Raji (cell line): ENCODE measurements around the gene GTPBP2.

ENCODE experiments used
- POLR2A ChIP-seq: IDR thresholded peaks from 2 replicates; pipeline ENCODE4 v1.6.1; 2011; ENCODE audit warnings: low read depth, low read length, control low read depth; ENCODE audit not compliant: insufficient read depth

The GTPBP2 gene, protein sequence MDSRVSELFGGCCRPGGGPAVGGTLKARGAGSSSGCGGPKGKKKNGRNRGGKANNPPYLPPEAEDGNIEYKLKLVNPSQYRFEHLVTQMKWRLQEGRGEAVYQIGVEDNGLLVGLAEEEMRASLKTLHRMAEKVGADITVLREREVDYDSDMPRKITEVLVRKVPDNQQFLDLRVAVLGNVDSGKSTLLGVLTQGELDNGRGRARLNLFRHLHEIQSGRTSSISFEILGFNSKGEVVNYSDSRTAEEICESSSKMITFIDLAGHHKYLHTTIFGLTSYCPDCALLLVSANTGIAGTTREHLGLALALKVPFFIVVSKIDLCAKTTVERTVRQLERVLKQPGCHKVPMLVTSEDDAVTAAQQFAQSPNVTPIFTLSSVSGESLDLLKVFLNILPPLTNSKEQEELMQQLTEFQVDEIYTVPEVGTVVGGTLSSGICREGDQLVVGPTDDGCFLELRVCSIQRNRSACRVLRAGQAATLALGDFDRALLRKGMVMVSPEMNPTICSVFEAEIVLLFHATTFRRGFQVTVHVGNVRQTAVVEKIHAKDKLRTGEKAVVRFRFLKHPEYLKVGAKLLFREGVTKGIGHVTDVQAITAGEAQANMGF

DNA sequence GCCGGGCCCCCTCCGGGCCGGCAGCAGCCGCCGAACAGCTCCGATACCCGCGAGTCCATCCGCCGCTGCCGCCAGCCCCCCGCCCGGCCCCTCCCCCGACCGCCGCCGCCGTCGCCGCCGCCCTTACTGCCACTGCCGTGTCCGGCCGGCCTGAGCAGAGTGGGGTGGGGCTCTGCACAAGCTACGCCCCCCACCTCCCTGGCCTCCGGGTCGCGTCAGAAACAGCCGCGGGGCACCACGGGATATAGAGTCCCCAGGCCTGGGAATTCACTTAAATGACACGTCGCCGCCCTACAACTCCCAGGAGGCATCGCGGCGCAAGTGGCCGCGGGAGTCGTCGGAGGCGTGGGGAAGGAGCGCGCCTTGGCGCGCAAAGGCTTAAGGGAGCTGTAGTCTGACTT, at the start of gene GTPBP2:
TSS of gene GTPBP2 (minus strand) at position 161 of the 401 bp plus-strand sequence. CDS start at position 59, 102 bp downstream.
- no peak for TF ChIP-seq POLR2A

DNA sequence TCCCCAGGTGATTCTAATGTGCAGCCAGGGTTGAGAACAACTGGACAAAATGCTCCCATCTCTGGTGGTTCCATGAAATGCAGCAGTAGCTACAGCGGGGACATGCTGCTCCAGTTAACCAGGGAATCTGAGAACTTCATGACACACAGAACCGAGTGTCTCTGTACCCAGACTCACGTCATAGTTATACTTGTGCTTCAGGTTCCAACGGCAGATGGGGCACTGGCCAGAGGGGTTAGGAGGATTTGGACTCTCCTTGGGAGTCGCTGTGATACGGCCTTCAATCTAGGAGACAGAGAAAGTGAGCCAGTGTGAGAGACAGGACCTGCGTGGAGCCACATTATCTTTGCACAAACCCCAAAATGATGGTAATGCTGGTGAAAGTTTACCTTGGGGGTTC, 49.3 kb upstream of the GTPBP2 start:
- no peak for TF ChIP-seq POLR2A

- no peak for TF ChIP-seq POLR2A
These were observed 48.7 kb upstream of the GTPBP2 start for GRCh38 chr6:43677759-43678158.

GRCh38 chr6:43676962-43677606, 48.0 kb upstream of the GTPBP2 start:
- no peak for TF ChIP-seq POLR2A

DNA sequence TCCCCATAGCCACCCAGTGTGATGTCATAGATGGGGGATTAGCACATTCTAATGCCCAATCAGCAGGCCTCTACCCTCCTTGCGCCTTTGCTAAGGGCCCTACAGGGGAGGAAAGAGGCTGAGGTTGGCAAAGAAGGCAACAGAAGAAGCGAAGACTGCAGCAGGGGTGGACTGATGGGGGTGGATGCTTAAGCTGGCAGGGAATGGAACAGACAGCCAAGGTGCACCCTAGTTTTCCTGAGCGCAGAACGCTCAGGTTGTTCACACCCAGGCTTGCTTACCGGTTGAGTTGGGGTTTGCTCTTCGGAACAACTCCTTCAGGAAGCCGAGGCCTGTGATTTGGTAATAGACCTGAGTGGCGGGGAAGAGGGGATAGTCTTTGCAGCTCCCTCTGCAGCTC, 45.9 kb upstream of the GTPBP2 start:
- TF ChIP-seq POLR2A = no peak

DNA sequence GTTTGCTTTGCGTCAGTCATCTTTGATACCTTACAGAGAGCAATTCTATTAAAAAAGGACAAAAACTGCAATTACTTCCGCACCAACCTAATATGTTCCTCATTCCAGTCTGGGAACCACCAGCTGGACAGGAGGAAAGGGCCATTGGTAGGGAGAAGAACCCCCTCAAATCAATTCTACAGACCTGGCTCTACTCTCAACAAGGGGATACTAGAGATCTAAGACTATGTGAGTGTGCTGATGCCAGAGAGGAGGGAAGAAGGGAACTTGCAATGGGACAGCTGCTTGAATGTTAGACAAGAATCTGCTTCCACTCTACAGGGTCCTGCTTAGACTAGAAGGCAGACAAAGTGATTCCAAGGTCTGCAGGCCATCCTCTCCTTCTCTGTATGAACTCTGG, 45.2 kb upstream of the GTPBP2 start:
- TF ChIP-seq POLR2A = no peak

GRCh38 chr6:43673444-43674084, 44.5 kb upstream of the GTPBP2 start:
- TF ChIP-seq POLR2A = no peak

GRCh38 chr6:43671801-43672690, 43.0 kb upstream of the GTPBP2 start:
- TF ChIP-seq POLR2A = no peak

DNA sequence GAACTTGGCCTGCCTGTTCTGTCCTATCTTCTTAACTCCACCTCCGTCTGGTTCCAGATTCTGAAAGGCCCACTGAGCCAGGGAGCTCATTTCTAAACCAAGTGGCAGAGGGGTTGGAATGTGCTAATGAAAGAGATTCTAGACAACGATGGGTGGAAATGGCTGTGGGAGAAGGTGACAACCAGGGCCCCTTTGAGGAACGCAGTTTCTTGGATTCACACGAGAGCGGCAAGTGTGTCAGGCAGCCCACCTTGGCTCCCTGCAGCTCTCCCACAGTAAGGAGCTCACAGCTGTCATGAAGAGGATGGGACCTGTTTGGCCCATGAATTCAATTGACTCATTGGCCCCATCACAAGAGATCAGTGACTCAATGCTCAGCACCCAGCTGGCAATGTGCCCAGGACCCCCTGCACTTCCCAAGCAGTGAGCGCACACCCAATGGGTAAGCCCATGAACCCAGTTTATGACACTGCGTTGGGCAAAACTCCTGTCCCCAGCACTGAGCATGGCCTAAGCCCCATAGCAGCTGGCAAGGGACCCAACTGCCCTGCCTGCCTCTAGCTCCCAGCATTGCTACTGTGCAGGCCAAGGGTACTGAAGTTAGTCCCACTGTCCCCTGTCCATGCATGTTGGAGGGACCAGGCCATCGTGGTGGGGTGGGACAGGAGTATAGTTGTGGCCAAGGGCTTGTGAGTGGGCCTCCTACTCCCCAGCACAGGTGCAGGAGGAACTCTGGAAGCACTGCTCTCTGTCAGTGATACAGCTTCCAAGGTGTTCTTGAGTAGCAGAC, 42.1 kb upstream of the GTPBP2 start:
- TF ChIP-seq POLR2A = no peak

- TF ChIP-seq POLR2A = no peak
These were observed 41.5 kb upstream of the GTPBP2 start for GRCh38 chr6:43670623-43670986.

- TF ChIP-seq POLR2A = no peak
These were observed 41.0 kb upstream of the GTPBP2 start for GRCh38 chr6:43669922-43670622.

DNA sequence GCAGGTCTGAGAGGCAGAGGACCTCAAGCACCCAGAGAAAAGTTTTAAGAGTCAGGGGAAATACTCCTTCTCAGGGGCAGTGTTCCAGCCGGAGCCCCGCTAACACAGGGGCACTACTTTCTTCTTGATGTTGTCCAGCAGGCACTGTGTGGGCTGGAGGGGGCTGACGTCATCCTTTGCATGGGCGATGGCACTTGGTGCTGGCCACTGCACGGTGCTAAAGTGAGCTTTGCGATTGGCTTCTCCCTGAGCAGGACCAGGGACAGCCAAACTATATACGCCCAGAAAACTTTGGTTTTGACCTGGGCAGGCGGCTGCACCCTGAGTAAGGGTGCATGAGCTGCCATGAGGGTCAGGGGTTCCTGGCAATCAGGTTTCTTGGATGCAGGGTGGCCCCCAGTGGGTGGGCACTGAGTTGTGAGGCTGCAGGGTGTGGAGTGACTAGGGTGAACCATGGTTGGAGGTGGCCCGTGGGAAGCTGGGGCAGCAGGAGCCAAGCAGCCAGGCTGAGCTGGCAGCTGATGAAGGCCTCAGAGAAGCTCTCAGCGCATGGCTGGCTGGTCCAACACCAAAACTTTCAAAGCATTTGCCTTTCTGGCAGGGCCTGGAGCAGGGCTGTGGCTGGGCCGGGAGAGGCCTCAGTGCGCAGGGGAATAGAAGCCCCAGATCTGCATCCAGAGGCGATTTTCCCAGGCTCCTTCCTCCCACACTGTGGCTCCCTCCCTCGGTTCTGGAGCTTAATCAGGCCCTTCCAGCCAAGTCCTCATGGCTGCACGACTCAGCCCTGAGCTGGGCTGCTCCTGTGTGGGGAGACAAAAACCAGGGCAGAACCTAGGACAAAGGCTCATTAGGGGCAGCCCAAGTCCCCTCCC, 40.2 kb upstream of the GTPBP2 start:
- TF ChIP-seq POLR2A = no peak
